ENCODE measurements around the gene TMEM25. TPM values are rescaled to one million over a fixed set of nuclear protein-coding genes. Genes with fewer than 3 reads are reported as not detected.

TMEM25 gene
- total RNA-seq, 6 experiments from 2014 or later, result 9.2 to 31.0 (median 23.5) TPM

GRCh38 chr11:118532852-118533768 is 2.1 kb downstream of the TMEM25 start:
- peak overlapping the region; percentile 38 to 86 (median 57) for H3K27ac ChIP-seq
- H3K36me3 ChIP-seq, result no peaks in the 10 kb centered on the region
- peak; percentile 61 to 77 (median 72) for ATAC-seq
- intact Hi-C loops (cut with DNase I), result no loop called here
- WGBS (ENCODE audit: insufficient coverage, low coverage, low lambda C conversion rate, missing lambda C conversion rate), result no CpG with 5 or more reads among the region's 19 CpGs
- H3K9me3 ChIP-seq, result no peaks in the 10 kb centered on the region
- H3K4me1 ChIP-seq, result peaks cover 0 to 48% (median 23%) of the 10 kb centered on the region in 4 donors
- TF ChIP-seq CTCF (IDR thresholded peaks at IDR 0.05) (no peak), POLR2A (IDR thresholded peaks at IDR 0.05) (no peak)
- H3K27me3 ChIP-seq, result no peaks in the 10 kb centered on the region
- no peak overlapping the region for H3K4me3 ChIP-seq
- peak; percentile 87 to 91 (median 90) for DNase-seq

- ATAC-seq, result peak in 3 of 4 donors; percentile 19 to 50 (median 23)
- Histone ChIP-seq H3K27me3 (no peaks in the 10 kb centered on the region), H3K9me3 (no peaks in the 10 kb centered on the region), H3K27ac (peak overlapping the region; percentile 44 to 86 (median 57)), H3K4me3 (no peak overlapping the region), H3K4me1 (peaks cover 0 to 40% (median 20%) of the 10 kb centered on the region in 4 donors), H3K36me3 (no peaks in the 10 kb centered on the region)
- peak in 1 of 3 donors; percentile 68 for DNase-seq
- WGBS (ENCODE audit: insufficient coverage, low coverage, low lambda C conversion rate, missing lambda C conversion rate), result 47% methylated on average over 9 of the region's 27 CpGs
- TF ChIP-seq CTCF (IDR thresholded peaks at IDR 0.05), result no peak
- no peak for TF ChIP-seq POLR2A (IDR thresholded peaks at IDR 0.05)
- intact Hi-C loops (cut with DNase I), result no loop called here
Observed at GRCh38 chr11:118533769-118534729, 3.1 kb downstream of the TMEM25 start.

- 86% methylated on average over 6 of the region's 9 CpGs for WGBS (ENCODE audit: insufficient coverage, low coverage, low lambda C conversion rate, missing lambda C conversion rate)
- H3K4me3 ChIP-seq, result no peak overlapping the region
- DNase-seq (no peak), ATAC-seq (no peak)
- H3K4me1 ChIP-seq, result peaks cover 0 to 33% (median 14%) of the 10 kb centered on the region in 4 donors
- no peak overlapping the region for H3K27ac ChIP-seq
- H3K9me3 ChIP-seq, result no peaks in the 10 kb centered on the region
- H3K27me3 ChIP-seq, result no peaks in the 10 kb centered on the region
- H3K36me3 ChIP-seq, result no peaks in the 10 kb centered on the region
- TF ChIP-seq POLR2A (IDR thresholded peaks at IDR 0.05) (no peak), CTCF (IDR thresholded peaks at IDR 0.05) (no peak)
- intact Hi-C loops (cut with DNase I), result no loop called here
Observed at GRCh38 chr11:118535261-118535660, 4.3 kb downstream of the TMEM25 start.

GRCh38 chr11:118536726-118537125 is 5.7 kb downstream of the TMEM25 start:
- Histone ChIP-seq H3K36me3 (peaks cover 0 to 3% (median 0%) of the 10 kb centered on the region in 4 donors), H3K27me3 (no peaks in the 10 kb centered on the region), H3K27ac (no peak overlapping the region)

More at GRCh38 chr11:118536726-118537125, 5.7 kb downstream of the TMEM25 start:
- no peaks in the 10 kb centered on the region for H3K9me3 ChIP-seq
- intact Hi-C loops (cut with DNase I), result no loop called here
- no peak overlapping the region for H3K4me3 ChIP-seq
- WGBS (ENCODE audit: insufficient coverage, low coverage, low lambda C conversion rate, missing lambda C conversion rate), result 83% methylated on average over 5 of the region's 5 CpGs
- peaks cover 0 to 26% (median 10%) of the 10 kb centered on the region in 4 donors for H3K4me1 ChIP-seq
- TF ChIP-seq CTCF (IDR thresholded peaks at IDR 0.05) (no peak), POLR2A (IDR thresholded peaks at IDR 0.05) (no peak)
- ATAC-seq, result peak in 1 of 4 donors; percentile 5
- no peak for DNase-seq
